Breast epithelium (tissue), 4 donors: Measurements from ENCODE around the gene TMEM179. TPM values are rescaled to one million over a fixed set of nuclear protein-coding genes. Genes with fewer than 3 reads are reported as not detected.

Source experiments
- DNase-seq, 2 donors: peaks; one replicate each; pipeline ENCODE4 v3.0.0-alpha.2; 2019; ENCODE audit warnings: low spot score in 2 of 2
- H3K27ac ChIP-seq, 2 donors: fragments of 200-600 bp; sonication (generic) in 1 of 2; one replicate each; pipeline ENCODE4 v1.5.1; 2016 to 2019; ENCODE audit warnings: mild to moderate bottlenecking in 1 of 2
- H3K27me3 ChIP-seq, 2 donors: fragments of 200-600 bp; sonication (generic) in 1 of 2; one replicate each; pipeline versions ENCODE4 v1.5.1 to v1.6.0; 2017 to 2019; ENCODE audit warnings: control low read depth in 1 of 2, mild to moderate bottlenecking in 1 of 2
- H3K36me3 ChIP-seq: fragments of 200-600 bp; one replicate; pipeline ENCODE4 v1.5.1; 2019
- H3K4me1 ChIP-seq, 2 donors: fragments of 200-600 bp; sonication (generic); one replicate each; pipeline ENCODE4 v1.5.1; 2016 to 2019; ENCODE audit warnings: control low read depth in 1 of 2
- H3K4me3 ChIP-seq, 3 donors: fragments of 200-600 bp; sonication (generic); 1 replicate in 2 of 3; 2 replicates in 1 of 3; pipeline ENCODE4 v1.5.1; 2016 to 2019; ENCODE audit warnings: mild to moderate bottlenecking in 3 of 3, moderate library complexity in 2 of 3
- H3K9me3 ChIP-seq, 2 donors: fragments of 200-600 bp; sonication (generic) in 1 of 2; one replicate each; pipeline ENCODE4 v1.5.1; 2016 to 2019; ENCODE audit warnings: control low read depth in 1 of 2
- POLR2A ChIP-seq: fragments of 450-650 bp; IDR thresholded peaks from one replicate; pipeline ENCODE4 v1.6.1; 2016; ENCODE audit warnings: antibody characterized with exemption, mild to moderate bottlenecking, moderate library complexity
- POLR2AphosphoS5 ChIP-seq, 3 donors: sonication (generic); formaldehyde crosslinking; IDR thresholded peaks; one replicate each; pipeline ENCODE4 v1.6.1; 2017; ENCODE audit warnings: antibody characterized with exemption in 3 of 3
- intact Hi-C: fragments of 100-400 bp; cut with DNase I; formaldehyde crosslinking; loops from one replicate; pipeline ENCODE4 v1.15.1; 2023; ENCODE audit warnings: low total_unique reads
- total RNA-seq, 3 donors: library from RNA; depleted of rRNA; stranded (reverse); fragments of >200 nt; gene quantifications; one replicate each; pipeline ENCODE4 v1.1.0, GENCODE V29; 2016
- TF ChIP-seq, protein P1 (sequence below), 3 donors: fragments of 450-650 bp; IDR thresholded peaks; one replicate each; pipeline ENCODE4 v1.5.1; 2016 to 2017; ENCODE audit warnings: antibody characterized with exemption in 3 of 3, mild to moderate bottlenecking in 3 of 3, moderate library complexity in 3 of 3

TMEM179 gene
- total RNA-seq, 3 donors from 2014 or later = not detected

DNA sequence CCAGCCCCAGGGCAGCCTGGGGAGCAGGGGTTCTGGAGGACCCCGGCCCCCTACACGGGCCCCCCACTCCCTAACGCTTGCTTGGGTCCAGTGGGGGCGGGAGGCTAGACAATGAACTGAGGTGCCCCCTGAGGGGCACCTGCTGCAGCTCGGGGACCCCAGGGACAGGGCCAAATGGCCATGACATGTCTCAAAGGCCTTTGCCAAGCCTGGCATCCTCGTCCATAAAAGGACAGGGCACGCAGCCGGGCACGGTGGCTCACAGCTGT, 36.7 kb downstream of the TMEM179 start:
- intact Hi-C loops = loop anchor here (10.0 kb wide), 2 partner anchors 433 to 473 kb away; partner anchors contain the start of gene KIF26A
- Histone ChIP-seq H3K4me3 (no peak overlapping the region), H3K27me3 (peaks cover 5 to 89% of the 10 kb centered on the region in 2 donors)

DNA sequence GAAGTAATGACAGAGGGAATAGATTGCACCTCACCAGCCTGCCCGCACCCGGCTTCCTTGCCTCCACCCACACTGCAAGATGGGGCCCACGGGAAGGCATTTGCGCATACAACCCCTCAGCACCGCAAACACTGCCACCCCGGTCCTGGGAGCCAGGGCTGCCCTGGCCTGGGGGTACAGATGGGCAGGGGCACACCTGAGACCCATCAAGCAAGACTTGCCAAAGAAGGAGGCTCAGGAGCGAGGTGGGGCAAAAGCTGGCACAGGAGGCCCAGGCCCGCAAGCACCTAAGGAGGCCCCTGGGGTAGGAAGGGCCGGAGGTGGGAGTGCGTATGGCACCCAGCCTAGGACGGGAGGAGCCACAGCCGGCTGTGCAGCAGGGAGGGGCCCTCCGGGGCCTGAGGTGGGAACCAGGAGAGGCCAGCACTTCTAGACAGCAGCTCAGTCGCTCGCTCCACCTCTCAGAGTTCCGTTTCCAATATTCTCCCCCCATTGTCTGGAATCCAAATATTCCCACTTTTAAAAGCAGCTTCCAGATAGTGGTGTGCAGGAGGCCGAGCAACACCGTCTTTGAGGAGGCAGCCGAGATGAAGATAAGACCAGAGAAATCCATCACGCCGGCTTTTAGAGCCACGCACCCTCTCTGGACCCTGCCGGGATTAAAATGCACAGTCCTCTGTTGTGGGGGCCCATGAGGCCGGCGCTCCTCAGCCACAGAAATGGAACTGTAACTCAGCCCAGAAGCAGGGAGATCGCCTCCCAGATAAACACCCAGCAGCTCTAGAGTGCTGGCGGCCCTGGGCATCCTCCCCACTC, 37.2 kb downstream of the TMEM179 start:
- no peaks in the 10 kb centered on the region for H3K9me3 ChIP-seq
- no peak overlapping the region for H3K4me3 ChIP-seq
- H3K27ac ChIP-seq = no peak overlapping the region
- peaks cover 0 to 8% of the 10 kb centered on the region in 2 donors for H3K4me1 ChIP-seq
- TF ChIP-seq POLR2A (no peak), POLR2AphosphoS5 (IDR thresholded peaks at IDR 0.05) (no peak)
- TF ChIP-seq, protein P1, sequence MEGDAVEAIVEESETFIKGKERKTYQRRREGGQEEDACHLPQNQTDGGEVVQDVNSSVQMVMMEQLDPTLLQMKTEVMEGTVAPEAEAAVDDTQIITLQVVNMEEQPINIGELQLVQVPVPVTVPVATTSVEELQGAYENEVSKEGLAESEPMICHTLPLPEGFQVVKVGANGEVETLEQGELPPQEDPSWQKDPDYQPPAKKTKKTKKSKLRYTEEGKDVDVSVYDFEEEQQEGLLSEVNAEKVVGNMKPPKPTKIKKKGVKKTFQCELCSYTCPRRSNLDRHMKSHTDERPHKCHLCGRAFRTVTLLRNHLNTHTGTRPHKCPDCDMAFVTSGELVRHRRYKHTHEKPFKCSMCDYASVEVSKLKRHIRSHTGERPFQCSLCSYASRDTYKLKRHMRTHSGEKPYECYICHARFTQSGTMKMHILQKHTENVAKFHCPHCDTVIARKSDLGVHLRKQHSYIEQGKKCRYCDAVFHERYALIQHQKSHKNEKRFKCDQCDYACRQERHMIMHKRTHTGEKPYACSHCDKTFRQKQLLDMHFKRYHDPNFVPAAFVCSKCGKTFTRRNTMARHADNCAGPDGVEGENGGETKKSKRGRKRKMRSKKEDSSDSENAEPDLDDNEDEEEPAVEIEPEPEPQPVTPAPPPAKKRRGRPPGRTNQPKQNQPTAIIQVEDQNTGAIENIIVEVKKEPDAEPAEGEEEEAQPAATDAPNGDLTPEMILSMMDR (IDR thresholded peaks at IDR 0.05) = no peak
- H3K36me3 ChIP-seq = no peaks in the 10 kb centered on the region
- DNase-seq = no peak
- peaks cover 5 to 89% of the 10 kb centered on the region in 2 donors for H3K27me3 ChIP-seq
- intact Hi-C loops = loop anchor here (10.0 kb wide), 2 partner anchors 433 to 473 kb away; partner anchors contain the start of gene KIF26A

More for the DNA sequence above, 36.7 kb downstream of the TMEM179 start:
- Histone ChIP-seq H3K4me1 (peaks cover 0 to 8% of the 10 kb centered on the region in 2 donors), H3K36me3 (no peaks in the 10 kb centered on the region), H3K9me3 (no peaks in the 10 kb centered on the region), H3K27ac (no peak overlapping the region)
- TF ChIP-seq POLR2A = no peak
- TF ChIP-seq, protein P1 (IDR thresholded peaks at IDR 0.05) = no peak
- TF ChIP-seq POLR2AphosphoS5 (IDR thresholded peaks at IDR 0.05) = no peak
- no peak for DNase-seq

DNA sequence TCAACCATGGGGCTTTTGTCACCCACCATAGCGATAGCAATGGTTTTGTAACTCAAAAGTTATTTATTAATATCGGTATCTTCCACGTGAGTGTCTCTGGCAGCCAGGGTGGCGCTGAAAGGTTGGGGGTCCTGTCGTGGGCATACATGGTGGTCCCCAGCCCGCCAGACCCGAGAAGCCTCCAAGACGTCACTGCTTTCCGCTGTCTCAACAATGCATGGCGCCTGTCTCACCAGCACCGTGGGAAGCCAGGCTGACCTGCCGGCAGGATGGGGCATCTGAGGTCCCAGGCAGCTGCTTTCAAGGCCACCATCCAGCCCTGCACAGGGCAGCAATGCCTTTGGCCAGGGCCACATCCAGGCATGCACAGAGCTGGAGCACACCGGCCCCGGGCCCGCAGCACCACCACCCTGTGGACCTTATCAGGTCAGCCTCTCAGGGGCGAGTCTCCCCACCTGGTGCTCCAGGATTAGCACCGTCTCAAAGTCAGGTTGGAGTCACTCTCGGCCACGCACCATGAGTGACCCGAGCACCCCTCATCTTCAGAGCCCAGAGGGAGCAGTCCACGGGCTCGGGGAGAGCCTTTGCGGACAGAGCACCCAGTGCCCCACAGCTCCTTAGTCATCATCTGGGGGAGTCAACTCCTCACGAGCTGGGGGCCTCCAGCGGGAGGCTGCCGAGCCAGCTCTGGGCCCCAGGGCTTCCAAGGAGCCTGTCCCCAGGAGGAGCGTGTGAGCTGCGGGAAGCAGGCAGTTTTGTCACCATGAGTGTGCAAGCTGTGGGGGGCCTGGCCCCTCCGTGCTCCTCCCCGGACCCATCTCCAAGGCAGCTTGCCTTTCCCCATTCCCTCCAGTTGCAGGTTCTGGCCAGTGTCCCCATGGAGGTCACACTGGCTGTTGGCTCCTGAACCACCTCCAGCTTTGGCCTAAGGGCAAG, 39.6 kb downstream of the TMEM179 start:
- Histone ChIP-seq H3K4me3 (no peak overlapping the region), H3K4me1 (peaks cover 0 to 8% of the 10 kb centered on the region in 2 donors), H3K9me3 (no peaks in the 10 kb centered on the region), H3K27ac (no peak overlapping the region), H3K27me3 (peaks cover 5 to 93% of the 10 kb centered on the region in 2 donors), H3K36me3 (no peaks in the 10 kb centered on the region)
- no peak for TF ChIP-seq POLR2A
- TF ChIP-seq, protein P1 (IDR thresholded peaks at IDR 0.05) = no peak
- TF ChIP-seq POLR2AphosphoS5 (IDR thresholded peaks at IDR 0.05) = no peak
- no peak for DNase-seq
- intact Hi-C loops = loop anchor here (10.0 kb wide), 2 partner anchors 430 to 470 kb away; partner anchors contain the start of gene KIF26A

DNA sequence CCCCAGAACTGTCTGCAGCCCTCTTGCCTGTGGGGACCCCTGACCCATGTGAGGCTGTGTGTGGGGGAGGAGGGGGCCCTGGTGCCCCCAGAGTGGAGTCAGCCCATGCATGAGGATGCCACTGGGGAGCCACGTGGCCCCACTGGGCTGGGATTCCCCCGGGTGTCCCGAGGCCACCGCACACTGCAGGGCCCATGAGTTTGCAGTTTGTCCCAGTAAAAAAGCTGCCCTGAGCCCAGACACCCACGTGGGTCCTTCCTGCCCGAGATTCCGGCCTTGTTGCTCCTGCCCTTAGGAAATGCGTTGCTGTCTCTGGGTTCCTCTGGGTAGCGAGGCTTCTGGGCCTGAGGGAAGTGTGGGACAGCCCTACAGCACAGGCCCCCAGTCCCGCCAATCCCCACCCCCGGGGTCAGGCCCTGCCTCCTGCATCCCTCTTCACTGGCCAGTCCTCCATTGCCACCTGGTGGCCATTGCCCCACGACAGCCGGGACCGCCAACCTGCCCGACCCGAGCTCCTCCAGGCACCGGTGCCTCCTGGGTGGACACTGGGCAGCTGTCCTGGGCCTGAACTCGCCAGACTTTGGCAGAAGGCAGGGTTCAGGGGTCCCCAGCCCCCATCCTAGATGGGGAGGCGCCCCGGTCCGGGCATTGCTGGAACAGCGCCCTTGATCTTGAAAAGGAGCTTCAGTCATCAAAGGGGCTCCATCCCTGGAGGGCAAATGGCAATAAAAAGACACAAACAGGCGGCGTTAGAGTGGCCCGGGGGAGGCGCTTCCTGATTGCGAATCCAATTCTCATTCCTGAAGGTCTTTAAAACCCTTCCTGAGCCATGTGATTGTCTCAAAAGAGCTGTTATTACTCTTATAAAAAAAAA, 40.6 kb downstream of the TMEM179 start:
- TF ChIP-seq, protein P1 (IDR thresholded peaks at IDR 0.05) = peak; percentile 67 to 88 (median 84)
- TF ChIP-seq POLR2AphosphoS5 (IDR thresholded peaks at IDR 0.05) (no peak), POLR2A (no peak)
- DNase-seq = peak; percentile 34 to 73
- H3K27me3 ChIP-seq = peaks cover 5 to 88% of the 10 kb centered on the region in 2 donors
- no peaks in the 10 kb centered on the region for H3K9me3 ChIP-seq
- no peaks in the 10 kb centered on the region for H3K36me3 ChIP-seq
- peak overlapping the region in 1 of 3 donors; percentile 28 for H3K4me3 ChIP-seq
- no peak overlapping the region for H3K27ac ChIP-seq
- intact Hi-C loops = loop anchor here (10.0 kb wide), 2 partner anchors 429 to 469 kb away; partner anchors contain the start of gene KIF26A
- H3K4me1 ChIP-seq = peaks cover 0 to 8% of the 10 kb centered on the region in 2 donors
